Measurements from ENCODE around the gene TOMM34. TPM values are rescaled to one million over a fixed set of nuclear protein-coding genes. Genes with fewer than 3 reads are reported as not detected.

The TOMM34 gene
- total RNA-seq, 3 donors from 2014 or later (not counting 1 experiment from before 2014, with no cell fraction given), result 8.5 to 9.2 (median 8.8) TPM

- Mint-ChIP-seq H3K9me3 (no peaks in the 10 kb centered on the region), H3K4me1 (peaks cover 55 to 62% of the 10 kb centered on the region in 2 donors), H3K4me3 (peak within 1 kb of the TSS; percentile 97), H3K27me3 (ENCODE audit: low read depth in 2 of 2) (no peaks in the 10 kb centered on the region), H3K36me3 (no peaks in the 10 kb centered on the region), H3K27ac (peak within 1 kb of the TSS; percentile 98 to 99)
- H3K36me3 ChIP-seq (ENCODE audit: control insufficient read depth, insufficient read depth, low read length), result no peaks in the 10 kb centered on the region
- no peaks in the 10 kb centered on the region for H3K9me3 ChIP-seq (ENCODE audit: control insufficient read depth, insufficient read depth, low read length)
- peak; percentile 32 for TF ChIP-seq CTCF (IDR thresholded peaks at IDR 0.05)
- DNase-seq (peak; percentile 96 to 98), ATAC-seq (peak; percentile 70 to 92 (median 83))
- under 1% methylated on average over 68 of the region's 68 CpGs for WGBS (ENCODE audit: insufficient coverage)
- peak within 1 kb of the TSS; percentile 87 for H3K4me3 ChIP-seq (ENCODE audit: low read length)
- intact Hi-C loops (cut with micrococcal nuclease), result loop anchor here (2.0 to 5.0 kb wide), 4 partner anchors 15 to 444 kb away; partner anchors contain the start of gene SERINC3
- H3K27ac ChIP-seq (ENCODE audit: low read length), result peak within 1 kb of the TSS; percentile 87
- H3K27me3 ChIP-seq (ENCODE audit: control insufficient read depth, insufficient read depth, low read length), result no peaks in the 10 kb centered on the region
- H3K4me1 ChIP-seq (ENCODE audit: control insufficient read depth, insufficient read depth, low read length), result peaks cover 19% of the 10 kb centered on the region
Observed at GRCh38 chr20:44966030-44966961, 6.1 kb upstream of the TOMM34 start, which contains the start of gene STK4. Gene STK4, plus strand, starts transcription at chr20:44966512. Its CDS starts 57 bp downstream, at chr20:44966569.

- Mint-ChIP-seq H3K36me3 (no peaks in the 10 kb centered on the region), H3K9me3 (no peaks in the 10 kb centered on the region), H3K4me1 (peaks cover 54 to 60% of the 10 kb centered on the region in 2 donors), H3K4me3 (peak overlapping the region; percentile 97), H3K27me3 (ENCODE audit: low read depth in 2 of 2) (no peaks in the 10 kb centered on the region), H3K27ac (peak overlapping the region; percentile 98 to 99)
- Histone ChIP-seq H3K9me3 (ENCODE audit: control insufficient read depth, insufficient read depth, low read length) (no peaks in the 10 kb centered on the region), H3K36me3 (ENCODE audit: control insufficient read depth, insufficient read depth, low read length) (no peaks in the 10 kb centered on the region), H3K4me1 (ENCODE audit: control insufficient read depth, insufficient read depth, low read length) (peaks cover 19% of the 10 kb centered on the region), H3K27ac (ENCODE audit: low read length) (peak overlapping the region; percentile 87), H3K27me3 (ENCODE audit: control insufficient read depth, insufficient read depth, low read length) (no peaks in the 10 kb centered on the region), H3K4me3 (ENCODE audit: low read length) (peak overlapping the region; percentile 87)
- intact Hi-C loops (cut with micrococcal nuclease), result loop anchor here (2.0 to 5.0 kb wide), 4 partner anchors 15 to 443 kb away; partner anchors contain the start of gene SERINC3
- ATAC-seq (no peak), DNase-seq (no peak)
- TF ChIP-seq CTCF (IDR thresholded peaks at IDR 0.05), result no peak
- 50% methylated on average over 5 of the region's 5 CpGs for WGBS (ENCODE audit: insufficient coverage)
Observed at GRCh38 chr20:44965651-44966029, 5.4 kb upstream of the TOMM34 start.

GRCh38 chr20:44963325-44964215 lies 3.4 kb upstream of the TOMM34 start:
- H3K27me3 Mint-ChIP-seq (ENCODE audit: low read depth in 2 of 2), result no peaks in the 10 kb centered on the region
- no peaks in the 10 kb centered on the region for H3K9me3 Mint-ChIP-seq
- peak overlapping the region; percentile 25 for H3K4me3 Mint-ChIP-seq
- Histone ChIP-seq H3K27ac (ENCODE audit: low read length) (no peak overlapping the region), H3K27me3 (ENCODE audit: control insufficient read depth, insufficient read depth, low read length) (no peaks in the 10 kb centered on the region), H3K36me3 (ENCODE audit: control insufficient read depth, insufficient read depth, low read length) (no peaks in the 10 kb centered on the region), H3K9me3 (ENCODE audit: control insufficient read depth, insufficient read depth, low read length) (no peaks in the 10 kb centered on the region), H3K4me3 (ENCODE audit: low read length) (no peak overlapping the region), H3K4me1 (ENCODE audit: control insufficient read depth, insufficient read depth, low read length) (peaks cover 24% of the 10 kb centered on the region)
- DNase-seq (no peak), ATAC-seq (no peak)
- TF ChIP-seq CTCF (IDR thresholded peaks at IDR 0.05), result no peak
- H3K27ac Mint-ChIP-seq, result no peak overlapping the region
- peaks cover 52 to 57% of the 10 kb centered on the region in 2 donors for H3K4me1 Mint-ChIP-seq
- intact Hi-C loops (cut with micrococcal nuclease), result no loop called here
- no peaks in the 10 kb centered on the region for H3K36me3 Mint-ChIP-seq
- 87% methylated on average over 4 of the region's 4 CpGs for WGBS (ENCODE audit: insufficient coverage)

Measured in natural killer cell (primary cell).